HFF-Myc (cell line): ENCODE results near the gene ARL15.

ENCODE experiments used
- DNase-seq: peaks from one replicate; pipeline ENCODE4 v3.0.0-alpha.2; 2011; ENCODE audit warnings: low read depth; ENCODE audit errors: extremely low read depth
- H3K4me3 ChIP-seq: replicated peaks from 2 replicates; pipeline ENCODE4 v1.5.1; 2011; ENCODE audit warnings: low read depth, mild to moderate bottlenecking, control low read depth, low read length
- TF ChIP-seq, protein P1 (sequence below): IDR thresholded peaks from 2 replicates; pipeline ENCODE4 v1.5.1; 2012; ENCODE audit warnings: mild to moderate bottlenecking, low read depth, low read length, control low read depth; ENCODE audit errors: missing control alignments

ARL15 gene

DNA sequence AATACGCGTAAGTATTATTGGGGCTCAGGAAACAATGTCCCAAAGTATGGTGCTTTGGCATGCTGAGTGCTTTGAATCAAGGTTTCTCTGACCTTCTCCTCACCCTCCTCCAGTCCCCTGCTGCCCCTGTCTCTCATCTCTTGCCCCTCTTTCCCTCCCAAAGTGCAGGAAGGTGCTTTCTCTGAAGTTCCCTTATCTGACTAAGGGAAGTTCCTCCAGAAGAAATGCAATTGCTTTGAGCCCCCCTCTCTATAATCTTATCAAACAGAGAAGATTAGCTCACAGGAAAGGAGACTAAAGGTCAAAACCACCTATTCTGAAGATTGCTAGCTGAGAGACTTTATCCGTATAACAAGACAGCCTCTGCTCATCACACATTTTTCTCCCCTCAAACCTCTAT lies 288.1 kb downstream of the ARL15 start:
- no peak overlapping the region for H3K4me3 ChIP-seq
- DNase-seq = no peak
- TF ChIP-seq, protein P1, sequence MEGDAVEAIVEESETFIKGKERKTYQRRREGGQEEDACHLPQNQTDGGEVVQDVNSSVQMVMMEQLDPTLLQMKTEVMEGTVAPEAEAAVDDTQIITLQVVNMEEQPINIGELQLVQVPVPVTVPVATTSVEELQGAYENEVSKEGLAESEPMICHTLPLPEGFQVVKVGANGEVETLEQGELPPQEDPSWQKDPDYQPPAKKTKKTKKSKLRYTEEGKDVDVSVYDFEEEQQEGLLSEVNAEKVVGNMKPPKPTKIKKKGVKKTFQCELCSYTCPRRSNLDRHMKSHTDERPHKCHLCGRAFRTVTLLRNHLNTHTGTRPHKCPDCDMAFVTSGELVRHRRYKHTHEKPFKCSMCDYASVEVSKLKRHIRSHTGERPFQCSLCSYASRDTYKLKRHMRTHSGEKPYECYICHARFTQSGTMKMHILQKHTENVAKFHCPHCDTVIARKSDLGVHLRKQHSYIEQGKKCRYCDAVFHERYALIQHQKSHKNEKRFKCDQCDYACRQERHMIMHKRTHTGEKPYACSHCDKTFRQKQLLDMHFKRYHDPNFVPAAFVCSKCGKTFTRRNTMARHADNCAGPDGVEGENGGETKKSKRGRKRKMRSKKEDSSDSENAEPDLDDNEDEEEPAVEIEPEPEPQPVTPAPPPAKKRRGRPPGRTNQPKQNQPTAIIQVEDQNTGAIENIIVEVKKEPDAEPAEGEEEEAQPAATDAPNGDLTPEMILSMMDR = no peak

DNA sequence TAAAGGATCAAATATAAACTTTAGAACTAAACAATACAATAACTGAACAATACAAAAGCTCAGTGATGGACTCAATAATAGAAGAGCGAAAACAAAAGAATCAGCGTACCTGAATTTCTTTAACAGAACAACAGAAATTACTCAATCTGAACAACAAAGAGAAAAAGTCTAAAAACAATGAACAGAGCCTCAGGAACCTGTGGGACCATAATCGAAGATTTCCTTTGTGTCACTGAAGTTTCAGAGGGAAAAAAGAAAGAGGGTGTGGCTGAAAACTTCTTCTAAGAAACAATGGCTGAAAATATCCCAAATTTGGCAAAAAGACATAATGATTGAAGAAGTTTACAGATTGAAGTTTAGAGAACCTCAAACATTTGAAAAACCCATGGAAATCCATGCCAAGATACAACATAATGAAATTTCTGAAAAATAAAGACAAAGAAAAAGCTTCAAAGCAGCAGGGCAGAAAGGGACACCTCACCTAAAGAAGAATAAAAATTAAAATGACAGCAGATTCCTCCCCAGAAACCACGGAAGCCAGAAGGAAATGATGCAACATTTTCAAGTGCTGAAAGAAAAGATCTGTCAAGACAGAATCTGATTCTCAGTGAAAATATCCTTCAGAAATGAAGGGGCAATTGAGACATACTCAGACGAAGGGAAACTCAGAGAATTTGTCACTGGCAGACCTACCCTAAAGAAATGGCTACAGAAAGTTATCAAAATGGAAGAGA lies 288.8 kb downstream of the ARL15 start:
- no peak overlapping the region for H3K4me3 ChIP-seq
- TF ChIP-seq, protein P1 = no peak
- no peak for DNase-seq

DNA sequence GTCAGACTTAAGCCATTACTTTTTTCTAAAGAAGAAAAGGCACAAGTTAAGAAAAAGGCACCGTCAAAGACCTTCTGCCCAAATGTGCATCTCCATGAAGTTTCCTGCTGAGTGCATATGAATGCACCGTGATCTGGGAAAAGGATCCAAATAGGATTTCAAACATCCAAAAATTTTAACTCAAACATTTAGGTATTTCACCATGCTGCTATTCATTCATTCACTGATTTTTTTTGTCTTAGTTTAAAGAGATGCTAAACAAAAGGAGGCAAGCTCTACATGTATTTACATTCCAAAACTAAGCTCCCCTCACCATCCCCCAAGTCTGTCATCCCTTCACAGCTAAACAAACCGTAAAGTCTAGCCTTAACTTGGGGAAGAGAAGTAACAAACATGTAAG lies 291.9 kb downstream of the ARL15 start:
- TF ChIP-seq, protein P1 = no peak
- DNase-seq = no peak
- no peak overlapping the region for H3K4me3 ChIP-seq

DNA sequence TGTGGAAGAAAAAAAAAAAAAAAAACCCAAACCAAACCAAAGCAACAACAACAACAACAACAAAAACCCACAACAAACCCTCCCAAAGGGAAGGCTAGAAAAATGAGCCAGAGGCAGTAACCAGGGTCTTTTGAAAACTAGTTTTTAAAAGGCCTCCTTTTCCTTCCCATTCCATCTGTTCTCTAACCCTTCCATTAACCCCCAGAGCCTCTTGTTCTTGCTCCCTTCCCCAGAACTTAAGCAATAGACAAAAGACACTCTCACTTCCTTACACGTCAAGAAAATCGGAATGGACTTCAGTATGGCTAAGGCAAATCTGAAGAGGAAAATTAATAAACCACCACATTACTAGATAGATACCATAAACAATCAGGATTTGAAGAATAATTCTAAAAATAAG lies 292.8 kb downstream of the ARL15 start:
- DNase-seq = no peak
- TF ChIP-seq, protein P1 = no peak
- no peak overlapping the region for H3K4me3 ChIP-seq

DNA sequence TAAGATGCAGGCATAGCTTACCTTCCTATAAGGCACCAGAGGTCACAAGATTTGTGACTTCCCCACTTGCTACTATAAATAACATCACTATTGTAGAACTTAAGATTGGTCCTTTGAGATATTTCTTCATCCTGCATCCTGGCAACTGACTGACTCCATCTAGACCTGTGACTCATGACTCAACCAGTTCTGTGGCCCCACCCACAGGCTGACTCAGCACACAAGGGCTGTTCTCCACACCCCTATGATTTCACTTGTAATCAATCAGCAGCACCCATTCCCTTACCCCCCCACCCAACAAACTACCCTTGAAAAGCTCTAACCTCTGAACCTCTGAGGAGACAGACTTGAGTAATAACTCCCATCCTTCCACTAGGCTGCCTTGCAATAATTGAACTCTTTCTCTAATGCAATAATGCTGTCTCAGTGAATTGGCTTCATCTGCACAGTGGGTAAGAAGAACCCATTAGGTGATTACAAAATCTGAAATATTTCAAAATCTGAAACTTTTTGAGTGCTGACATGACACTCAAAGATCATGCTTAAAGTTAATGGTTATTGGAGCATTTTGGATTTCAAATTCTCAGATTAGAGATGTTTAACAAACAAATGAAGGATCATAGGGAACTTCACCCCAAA lies 296.7 kb downstream of the ARL15 start:
- DNase-seq = peak; percentile 59
- H3K4me3 ChIP-seq = no peak overlapping the region
- TF ChIP-seq, protein P1 = no peak

DNA sequence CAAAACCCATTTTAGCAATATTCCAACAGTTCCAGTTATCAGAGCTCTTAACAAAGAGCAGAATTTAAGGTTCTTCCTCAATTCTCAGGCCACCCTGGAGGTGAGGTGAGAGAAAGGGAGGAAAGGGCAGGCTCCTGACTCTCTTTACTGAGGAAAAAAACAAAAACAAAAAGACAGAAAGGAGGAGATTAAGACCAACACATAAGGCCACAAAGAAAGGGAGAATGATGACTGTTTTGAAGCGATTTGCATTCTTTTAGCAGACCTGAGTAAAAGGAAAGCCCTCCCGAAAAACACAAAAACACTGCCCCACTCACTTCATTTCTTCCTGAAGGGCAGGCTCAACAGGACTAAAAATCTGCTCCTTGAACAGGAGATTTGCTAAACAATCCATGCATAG lies 300.5 kb downstream of the ARL15 start:
- no peak for DNase-seq
- H3K4me3 ChIP-seq = no peak overlapping the region
- TF ChIP-seq, protein P1 = no peak
